ENCODE data around the gene ACVR2B. TPM values are rescaled to one million over a fixed set of nuclear protein-coding genes. Genes with fewer than 3 reads are reported as not detected.

The ACVR2B gene
- total and polyA plus RNA-seq, 10 of the 15 experiments (the other 5 are each of a cell fraction or from before 2014, with no cell fraction given): 0.27 to 2.9 (median 1.0) TPM

GRCh38 chr3:38468765-38469164, 15.1 kb downstream of the ACVR2B start (continued):
- TF ChIP-seq, protein P1, sequence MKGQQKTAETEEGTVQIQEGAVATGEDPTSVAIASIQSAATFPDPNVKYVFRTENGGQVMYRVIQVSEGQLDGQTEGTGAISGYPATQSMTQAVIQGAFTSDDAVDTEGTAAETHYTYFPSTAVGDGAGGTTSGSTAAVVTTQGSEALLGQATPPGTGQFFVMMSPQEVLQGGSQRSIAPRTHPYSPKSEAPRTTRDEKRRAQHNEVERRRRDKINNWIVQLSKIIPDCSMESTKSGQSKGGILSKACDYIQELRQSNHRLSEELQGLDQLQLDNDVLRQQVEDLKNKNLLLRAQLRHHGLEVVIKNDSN (IDR thresholded peaks at IDR 0.05; ENCODE audit: borderline replicate concordance, extremely low read length, insufficient read depth, low read depth, low read length): no peak
- TF ChIP-seq MYB (IDR thresholded peaks at IDR 0.05; ENCODE audit: borderline replicate concordance, low read depth, low read length): no peak
- TF ChIP-seq HDAC2 (IDR thresholded peaks at IDR 0.05): no peak
- TF ChIP-seq RELB (IDR thresholded peaks at IDR 0.05; ENCODE audit: low read depth): no peak

GRCh38 chr3:38469852-38470251, 16.2 kb downstream of the ACVR2B start:
- Histone ChIP-seq H3K9ac (ENCODE audit: control insufficient read depth, insufficient read depth, low read length) (no peak overlapping the region), H2AFZ (ENCODE audit: control insufficient read depth, low read depth, low read length) (no peak overlapping the region), H3K27ac (ENCODE audit: control insufficient read depth, insufficient read depth) (no peak overlapping the region), H3K9me3 (replicated peaks; ENCODE audit: control insufficient read depth, insufficient read depth, low read length) (peaks cover 2% of the 10 kb centered on the region; the same call in 2 of the 3 replicates), H3K36me3 (ENCODE audit: control insufficient read depth in 2 of 2, insufficient read depth in 2 of 2, low read length in 1 of 2) (no peaks in the 10 kb centered on the region), H4K20me1 (ENCODE audit: control insufficient read depth, insufficient read depth) (no peaks in the 10 kb centered on the region), H3K79me2 (ENCODE audit: control insufficient read depth, insufficient read depth, low read length) (no peaks in the 10 kb centered on the region), H3K4me1 (ENCODE audit: control insufficient read depth, insufficient read depth, low read length) (no peaks in the 10 kb centered on the region), H3K27me3 (replicated peaks in 1 of 2; ENCODE audit: control insufficient read depth in 2 of 2, insufficient read depth in 2 of 2, low read length in 1 of 2) (no peaks in the 10 kb centered on the region), H3K4me3 (no peak overlapping the region), H3K4me2 (ENCODE audit: control insufficient read depth, insufficient read depth) (no peak overlapping the region)
- RAD21 ChIA-PET (ENCODE audit: unreplicated experiment): no interaction called here
- BruUV-seq (replicated peaks): no TSS peak
- DNase-seq (ENCODE audit: low read depth, low spot score) (no peak), FAIRE-seq (no peak), ATAC-seq (no peak)
- 0% methylated on average over 1 of the region's 1 CpG for WGBS (ENCODE audit: insufficient coverage, insufficient replicate concordance, low lambda C conversion rate, missing lambda C conversion rate)
- TF ChIP-seq SMARCA5 (IDR thresholded peaks at IDR 0.05) (0 out of 2 replicates have a peak, but pooled peaks have one; percentile 50), IRF3 (IDR thresholded peaks at IDR 0.05) (no peak)
- POLR2A ChIA-PET: no interaction called here
- in situ Hi-C loops (cut with MboI) (no loop called here), intact Hi-C loops (cut with micrococcal nuclease; ENCODE audit: unreplicated experiment) (no loop called here)
- SMC1A ChIA-PET (ENCODE audit: uncharacterized antibody, unreplicated experiment): interaction anchor here (1.1 kb wide), 1 partner anchor 213 kb away, joined by 4 read pairs; no protein-coding TSS in a partner anchor
- CTCF ChIA-PET: interaction anchor here (0.7 to 3.1 kb wide), 3 partner anchors 10 to 495 kb away, joined by 3 to 21 read pairs (median 4); partner anchors contain the start of gene XYLB
